Neutrophil (primary cell): ENCODE results near the gene HIPK1.

Source experiments
- H3K27ac ChIP-seq: fragments of 200-600 bp; sonication (generic); 2 replicates; pipeline ENCODE4 v1.5.1; 2016; ENCODE audit warnings: mild to moderate bottlenecking, moderate library complexity
- H3K27me3 ChIP-seq: fragments of 200-600 bp; sonication (generic); 2 replicates; pipeline ENCODE4 v1.6.0; 2016; ENCODE audit warnings: mild to moderate bottlenecking
- H3K36me3 ChIP-seq: fragments of 200-600 bp; sonication (generic); 2 replicates; pipeline ENCODE4 v1.5.1; 2017
- H3K4me1 ChIP-seq, 2 experiments: fragments of 200-600 bp in 1 of 2; sonication (generic) in 1 of 2; 1 replicate in 1 of 2; 2 replicates in 1 of 2; pipeline versions ENCODE4 v1.5.1 to v1.6.1; 2013 to 2016; ENCODE audit warnings: low read depth in 1 of 2, low read length in 1 of 2, mild to moderate bottlenecking in 1 of 2, moderate library complexity in 1 of 2; ENCODE audit not compliant: control insufficient read depth in 1 of 2, insufficient read depth in 1 of 2
- H3K4me3 ChIP-seq, 2 experiments: fragments of 200-600 bp in 1 of 2; sonication (generic) in 1 of 2; 1 replicate in 1 of 2; 2 replicates in 1 of 2; pipeline ENCODE4 v1.5.1; 2013 to 2016; ENCODE audit warnings: low read depth in 1 of 2, low read length in 1 of 2, mild to moderate bottlenecking in 1 of 2, moderate library complexity in 1 of 2
- H3K9me3 ChIP-seq: fragments of 200-600 bp; sonication (generic); 2 replicates; pipeline ENCODE4 v1.5.1; 2016
- CTCF ChIP-seq: fragments of 200-600 bp; sonication (generic); IDR thresholded peaks from 2 replicates; pipeline ENCODE4 v1.5.1; 2016; ENCODE audit warnings: antibody characterized with exemption

Gene HIPK1

GRCh38 chr1:113950908-113951307 lies 21.8 kb downstream of the HIPK1 start:
- H3K27ac ChIP-seq: no peak overlapping the region
- no peaks in the 10 kb centered on the region for H3K9me3 ChIP-seq
- no peaks in the 10 kb centered on the region for H3K27me3 ChIP-seq
- peaks cover 31 to 32% of the 10 kb centered on the region in 2 experiments for H3K4me1 ChIP-seq
- no peak overlapping the region for H3K4me3 ChIP-seq
- H3K36me3 ChIP-seq: peaks cover 20% of the 10 kb centered on the region
- no peak for TF ChIP-seq CTCF

- Histone ChIP-seq H3K4me3 (no peak overlapping the region), H3K36me3 (peaks cover 29% of the 10 kb centered on the region), H3K4me1 (peaks cover 23 to 24% of the 10 kb centered on the region in 2 experiments), H3K9me3 (no peaks in the 10 kb centered on the region), H3K27ac (no peak overlapping the region), H3K27me3 (no peaks in the 10 kb centered on the region)
- TF ChIP-seq CTCF: no peak
Observed at GRCh38 chr1:113951719-113952118, 22.6 kb downstream of the HIPK1 start.

GRCh38 chr1:113957984-113958383 lies 28.9 kb downstream of the HIPK1 start:
- TF ChIP-seq CTCF: no peak
- H3K4me1 ChIP-seq: no peaks in the 10 kb centered on the region
- H3K36me3 ChIP-seq: peaks cover 90% of the 10 kb centered on the region
- H3K27me3 ChIP-seq: no peaks in the 10 kb centered on the region
- H3K4me3 ChIP-seq: no peak overlapping the region
- no peak overlapping the region for H3K27ac ChIP-seq
- no peaks in the 10 kb centered on the region for H3K9me3 ChIP-seq

GRCh38 chr1:113958691-113959090 lies 29.6 kb downstream of the HIPK1 start:
- H3K4me1 ChIP-seq: no peaks in the 10 kb centered on the region
- no peak for TF ChIP-seq CTCF
- H3K36me3 ChIP-seq: peaks cover 97% of the 10 kb centered on the region
- no peaks in the 10 kb centered on the region for H3K27me3 ChIP-seq
- H3K27ac ChIP-seq: no peak overlapping the region
- H3K9me3 ChIP-seq: no peaks in the 10 kb centered on the region
- no peak overlapping the region for H3K4me3 ChIP-seq

GRCh38 chr1:113963281-113963906 lies 34.3 kb downstream of the HIPK1 start:
- no peak for TF ChIP-seq CTCF
- no peaks in the 10 kb centered on the region for H3K9me3 ChIP-seq
- H3K4me1 ChIP-seq: no peaks in the 10 kb centered on the region
- H3K4me3 ChIP-seq: no peak overlapping the region
- no peak overlapping the region for H3K27ac ChIP-seq
- no peaks in the 10 kb centered on the region for H3K27me3 ChIP-seq
- peaks cover 99% of the 10 kb centered on the region for H3K36me3 ChIP-seq
